ENCODE data around the gene SLIT3.

- TF ChIP-seq PATZ1 (tag by site-specific recombination; IDR thresholded peaks at IDR 0.05) = no peak
- TF ChIP-seq CTCF (tag by site-specific recombination; IDR thresholded peaks at IDR 0.05) = no peak
- no peak for TF ChIP-seq ZBTB7A (tag by site-specific recombination; IDR thresholded peaks at IDR 0.05; ENCODE audit: low read depth)
- no peak for TF ChIP-seq SP2 (tag by site-specific recombination; IDR thresholded peaks at IDR 0.05)
- no peak for TF ChIP-seq PBX3 (CRISPR knock-in tag; IDR thresholded peaks at IDR 0.05)
- TF ChIP-seq ZNF341 (tag by site-specific recombination; IDR thresholded peaks at IDR 0.05; ENCODE audit: low read depth) = no peak
- no peak for TF ChIP-seq TCF7L2 (IDR thresholded peaks at IDR 0.05; ENCODE audit: borderline replicate concordance, low read depth, low read length)
- TF ChIP-seq ZNF830 (tag by site-specific recombination; IDR thresholded peaks at IDR 0.05; ENCODE audit: low read depth) = no peak
- TF ChIP-seq ZNF175 (tag by site-specific recombination; IDR thresholded peaks at IDR 0.05) = no peak
- TF ChIP-seq ZNF274 (IDR thresholded peaks at IDR 0.05; ENCODE audit: low read length) = no peak
- TF ChIP-seq ZNF274 (tag by site-specific recombination; IDR thresholded peaks at IDR 0.05; ENCODE audit: borderline replicate concordance) = no peak
- no peak for TF ChIP-seq ZNF335 (tag by site-specific recombination; conservative IDR thresholded peaks at IDR 0.05)
- no peak for TF ChIP-seq ZSCAN16 (tag by site-specific recombination; IDR thresholded peaks at IDR 0.05)
- no peak for TF ChIP-seq ZNF416 (tag by site-specific recombination; IDR thresholded peaks at IDR 0.05)
Measured at GRCh38 chr5:168920019-168920810, 380.7 kb downstream of the SLIT3 start.
